GM13976 (cell line): Measurements from ENCODE around the gene SHISA9.

Experiments
- DNase-seq: peaks from one replicate; pipeline ENCODE4 v3.0.0; 2012; ENCODE audit warnings: low spot score
- in situ Hi-C: fragments of 300-500 bp; cut with MboI; formaldehyde crosslinking; loops from one replicate; pipeline ENCODE4 v1.12.0; 2022; ENCODE audit warnings: low sequenced_read_pairs, mixed read lengths, inconsistent platforms; ENCODE audit not compliant: unreplicated experiment
- TF ChIP-seq, protein P1 (sequence below): IDR thresholded peaks from 2 replicates; pipeline ENCODE4 v1.5.1; 2012; ENCODE audit warnings: borderline replicate concordance, mild to moderate bottlenecking; ENCODE audit not compliant: insufficient read depth; ENCODE audit errors: extremely low read depth, missing control alignments, control extremely low read depth

Gene SHISA9

DNA sequence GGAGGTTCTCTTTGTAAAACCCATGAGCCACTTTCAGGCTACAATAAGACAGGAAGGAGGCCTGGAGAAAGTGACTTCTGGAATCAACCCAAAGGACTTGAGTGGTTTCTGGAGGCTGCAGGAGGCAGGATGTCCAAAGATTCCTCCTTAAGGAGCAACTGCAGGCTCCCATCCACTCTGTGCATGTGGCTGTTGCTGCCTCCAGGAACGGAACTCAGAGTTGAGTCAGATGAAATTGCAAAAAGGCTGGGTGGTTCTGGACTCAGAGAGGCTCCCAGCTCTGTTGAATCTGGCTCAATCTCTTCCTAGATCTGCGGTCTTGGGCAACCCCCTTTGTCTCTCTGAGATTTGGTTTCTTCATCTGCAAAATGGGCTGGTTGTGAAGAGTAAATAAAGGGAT lies 197.1 kb downstream of the SHISA9 start:
- TF ChIP-seq, protein P1, sequence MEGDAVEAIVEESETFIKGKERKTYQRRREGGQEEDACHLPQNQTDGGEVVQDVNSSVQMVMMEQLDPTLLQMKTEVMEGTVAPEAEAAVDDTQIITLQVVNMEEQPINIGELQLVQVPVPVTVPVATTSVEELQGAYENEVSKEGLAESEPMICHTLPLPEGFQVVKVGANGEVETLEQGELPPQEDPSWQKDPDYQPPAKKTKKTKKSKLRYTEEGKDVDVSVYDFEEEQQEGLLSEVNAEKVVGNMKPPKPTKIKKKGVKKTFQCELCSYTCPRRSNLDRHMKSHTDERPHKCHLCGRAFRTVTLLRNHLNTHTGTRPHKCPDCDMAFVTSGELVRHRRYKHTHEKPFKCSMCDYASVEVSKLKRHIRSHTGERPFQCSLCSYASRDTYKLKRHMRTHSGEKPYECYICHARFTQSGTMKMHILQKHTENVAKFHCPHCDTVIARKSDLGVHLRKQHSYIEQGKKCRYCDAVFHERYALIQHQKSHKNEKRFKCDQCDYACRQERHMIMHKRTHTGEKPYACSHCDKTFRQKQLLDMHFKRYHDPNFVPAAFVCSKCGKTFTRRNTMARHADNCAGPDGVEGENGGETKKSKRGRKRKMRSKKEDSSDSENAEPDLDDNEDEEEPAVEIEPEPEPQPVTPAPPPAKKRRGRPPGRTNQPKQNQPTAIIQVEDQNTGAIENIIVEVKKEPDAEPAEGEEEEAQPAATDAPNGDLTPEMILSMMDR, result no peak
- in situ Hi-C loops, result no loop called here
- DNase-seq, result no peak

GRCh38 chr16:13099822-13100221 lies 198.4 kb downstream of the SHISA9 start:
- in situ Hi-C loops, result no loop called here
- TF ChIP-seq, protein P1, result no peak
- no peak for DNase-seq

- TF ChIP-seq, protein P1, result no peak
- DNase-seq, result no peak
- in situ Hi-C loops, result no loop called here
Measured at GRCh38 chr16:13100970-13101369, 199.6 kb downstream of the SHISA9 start.

GRCh38 chr16:13101828-13102227 lies 200.4 kb downstream of the SHISA9 start:
- TF ChIP-seq, protein P1, result no peak
- no peak for DNase-seq
- in situ Hi-C loops, result no loop called here

GRCh38 chr16:13102401-13102800 lies 201.0 kb downstream of the SHISA9 start:
- TF ChIP-seq, protein P1, result no peak
- no peak for DNase-seq
- in situ Hi-C loops, result no loop called here

GRCh38 chr16:13103831-13104530 lies 202.6 kb downstream of the SHISA9 start:
- no peak for DNase-seq
- in situ Hi-C loops, result no loop called here
- TF ChIP-seq, protein P1, result no peak
